HG03066 (cell line): ENCODE data around the gene LRRC75B.
"Not testable (repeated sequence)": the region's sequence is repeated elsewhere in the genome, so short reads cannot be mapped to it uniquely, and the experiment has no call there.

Experiments
- ATAC-seq: cut with Tn5 transposase; IDR thresholded peaks from one replicate; pipeline ENCODE4 v1.9.1; 2021; ENCODE audit warnings: low read depth; ENCODE audit not compliant: unreplicated experiment

LRRC75B gene, protein sequence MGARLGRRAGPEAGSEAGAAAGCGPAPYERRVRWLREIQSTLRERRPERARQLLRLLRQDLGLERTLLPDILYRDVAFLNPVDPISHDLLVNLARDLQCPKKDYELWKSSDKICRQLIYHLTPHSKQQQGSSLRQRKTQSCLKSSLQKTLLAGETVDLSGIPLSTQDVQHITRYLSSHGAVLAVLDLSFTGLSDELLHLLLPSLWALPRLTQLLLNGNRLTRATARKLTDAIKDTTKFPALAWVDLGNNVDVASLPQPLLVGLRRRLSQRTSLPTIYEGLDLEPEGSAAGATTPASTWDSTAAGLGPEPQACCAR

DNA sequence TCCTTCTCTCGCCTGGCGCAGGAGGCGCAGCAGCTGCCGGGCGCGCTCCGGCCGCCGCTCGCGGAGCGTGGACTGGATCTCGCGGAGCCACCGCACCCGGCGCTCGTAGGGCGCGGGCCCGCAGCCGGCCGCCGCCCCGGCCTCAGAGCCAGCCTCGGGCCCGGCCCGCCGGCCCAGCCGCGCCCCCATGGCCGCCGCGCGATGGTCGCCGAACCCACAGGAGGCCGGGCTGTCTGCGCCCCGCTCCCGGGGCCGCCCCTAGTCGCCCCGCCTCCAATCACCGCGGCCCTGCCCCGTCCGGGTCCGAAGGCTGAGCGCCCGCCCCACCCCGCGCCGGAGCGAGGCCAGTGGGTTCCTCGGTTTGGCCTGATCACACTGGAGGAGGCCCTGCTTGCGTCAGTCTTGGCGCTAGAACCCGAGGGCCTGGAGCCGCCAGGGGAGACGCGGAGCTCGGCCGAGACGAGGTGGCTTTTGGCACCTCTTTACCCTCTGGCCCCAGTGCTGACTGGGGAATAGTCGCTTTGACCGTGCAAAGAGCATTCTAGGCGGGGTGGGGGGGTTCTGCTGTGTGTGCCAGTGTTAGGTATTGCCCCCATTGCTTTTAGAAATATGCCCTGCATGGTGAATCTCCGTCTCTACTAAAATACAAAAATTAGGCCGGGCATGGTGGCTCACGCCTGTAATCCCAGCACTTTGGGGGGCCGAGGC is at the start of gene LRRC75B:
Gene LRRC75B, minus strand, starts transcription at position 223 of the 708 bp plus-strand sequence. Its CDS starts 34 bp downstream, at position 189.
- peak; percentile 80 for ATAC-seq

DNA sequence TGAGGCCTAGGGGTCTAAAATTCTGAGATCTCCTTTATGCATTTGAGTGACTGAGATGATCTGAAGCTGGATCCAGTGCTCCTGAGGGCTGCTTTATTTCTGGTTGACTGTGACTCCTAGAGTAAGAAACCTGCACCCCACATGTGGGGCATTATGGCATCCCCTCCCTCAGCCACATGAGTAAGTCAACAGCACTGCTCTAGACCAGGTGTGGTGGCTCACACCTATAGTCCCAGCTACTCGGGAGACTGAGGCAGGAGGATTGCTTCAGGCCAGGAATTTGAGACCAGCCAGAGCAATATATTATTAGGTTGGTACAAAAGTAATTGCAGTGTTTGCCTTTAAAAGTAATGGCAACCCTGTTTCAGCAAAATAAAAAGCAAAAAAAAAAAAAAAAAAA is 49.4 kb upstream of the LRRC75B start:
- not testable (repeated sequence) for ATAC-seq

DNA sequence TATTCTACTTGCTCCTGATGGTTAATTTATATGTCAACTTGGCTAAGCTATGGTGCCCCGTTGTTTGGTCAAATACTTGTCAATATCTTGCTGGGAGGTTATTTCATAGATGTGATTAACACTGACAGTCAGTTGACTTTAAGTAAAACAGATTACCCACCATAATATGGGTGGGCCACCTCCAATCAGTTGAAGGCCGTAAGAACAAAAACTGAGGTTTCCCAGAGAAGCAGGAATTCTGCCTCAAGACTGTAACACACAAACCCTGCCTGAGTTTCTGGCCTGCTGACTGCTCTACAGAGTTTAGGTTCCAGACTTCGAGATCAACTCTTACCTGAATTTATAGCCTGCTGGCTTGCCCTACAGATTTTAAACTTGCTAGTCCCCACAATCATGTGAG is 43.6 kb upstream of the LRRC75B start:
- ATAC-seq = not testable (repeated sequence)

DNA sequence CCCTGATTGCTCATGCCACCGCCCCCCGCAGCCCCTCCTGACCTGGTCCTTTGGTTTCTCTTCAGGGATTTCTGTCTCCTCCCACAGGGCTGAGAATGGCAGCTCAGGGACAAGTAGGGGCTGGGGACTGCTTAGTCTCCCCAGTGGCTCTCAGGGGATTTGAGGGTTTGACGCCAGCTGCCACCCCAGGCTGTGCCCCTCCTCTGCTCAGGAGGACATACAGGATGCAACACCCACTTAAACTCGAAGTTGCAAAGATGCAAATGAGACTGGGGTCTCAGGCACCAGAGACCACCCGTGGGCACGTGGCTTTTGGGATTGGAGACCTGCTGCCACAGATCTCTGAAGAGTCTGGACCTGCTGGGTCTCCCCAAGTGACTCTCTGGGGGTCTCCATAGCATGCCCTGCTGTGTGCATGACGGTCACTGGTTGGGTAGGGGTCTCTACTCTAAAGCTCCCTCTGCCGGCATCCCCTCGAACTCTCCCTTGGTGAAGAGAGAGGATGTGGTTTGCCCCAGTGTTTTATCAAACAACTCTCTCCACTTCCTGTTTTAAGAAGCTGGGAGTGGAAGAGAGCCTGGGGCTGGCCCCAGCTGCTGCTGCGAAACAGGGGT is 42.0 kb upstream of the LRRC75B start:
- ATAC-seq = not testable (repeated sequence)

DNA sequence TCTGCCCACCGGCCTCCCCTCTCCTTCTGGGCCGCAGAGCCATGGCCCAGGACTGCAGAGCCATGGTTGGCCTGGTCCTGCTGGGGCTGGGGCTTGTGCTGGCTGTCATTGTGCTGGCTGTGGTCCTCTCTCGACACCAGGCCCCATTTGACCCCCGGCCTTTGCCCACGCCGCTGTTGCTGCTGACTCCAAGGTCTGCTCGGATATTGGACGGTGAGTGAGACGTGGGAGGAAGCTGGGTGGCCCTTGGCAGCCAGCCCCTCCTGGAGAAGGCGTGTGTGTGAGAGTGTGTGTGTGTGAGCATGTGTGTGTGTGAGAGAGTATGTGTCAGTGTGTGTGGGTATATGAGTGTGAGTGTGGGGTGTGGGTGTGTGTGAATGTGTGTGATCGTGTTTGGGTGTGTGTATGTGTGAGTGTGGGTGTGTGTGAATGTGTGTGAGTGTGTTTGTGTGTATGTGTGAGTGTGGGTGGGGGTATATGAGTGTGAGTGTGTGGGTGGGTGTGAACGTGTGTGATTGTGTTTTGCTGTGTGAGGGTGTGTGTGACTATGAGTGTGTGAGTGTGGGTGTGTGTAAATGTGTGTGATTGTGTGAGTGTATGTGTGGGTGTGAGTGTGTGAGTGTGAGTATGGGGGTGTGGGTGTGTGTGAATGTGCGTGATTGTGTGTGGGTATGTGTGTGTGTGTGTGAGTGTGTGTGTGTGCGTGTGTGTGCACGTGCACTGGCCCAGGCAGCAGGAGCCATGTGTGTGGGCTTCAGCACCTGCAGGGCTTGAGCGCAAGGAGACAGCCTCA is 40.6 kb upstream of the LRRC75B start:
- not testable (repeated sequence) for ATAC-seq

DNA sequence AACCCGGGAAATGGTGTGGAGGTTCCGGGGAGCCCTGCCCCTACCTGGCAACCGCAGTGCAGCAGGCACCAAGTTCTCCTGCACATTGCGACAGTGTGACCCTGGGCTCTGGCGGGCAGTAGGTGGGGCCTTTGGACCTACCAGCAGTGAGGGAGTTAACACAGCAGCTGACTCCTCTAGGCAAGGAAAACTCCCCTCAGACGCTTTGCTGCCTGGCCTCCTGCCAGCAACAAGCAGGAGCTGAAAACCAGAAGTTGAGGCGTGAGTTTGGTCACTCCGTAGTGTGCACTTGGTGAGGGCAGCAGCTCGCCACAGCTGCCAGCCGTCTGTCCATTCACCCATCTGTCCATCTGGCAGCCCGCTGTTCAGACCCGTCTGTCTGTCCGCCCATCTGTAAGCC is 39.8 kb upstream of the LRRC75B start:
- not testable (repeated sequence) for ATAC-seq

DNA sequence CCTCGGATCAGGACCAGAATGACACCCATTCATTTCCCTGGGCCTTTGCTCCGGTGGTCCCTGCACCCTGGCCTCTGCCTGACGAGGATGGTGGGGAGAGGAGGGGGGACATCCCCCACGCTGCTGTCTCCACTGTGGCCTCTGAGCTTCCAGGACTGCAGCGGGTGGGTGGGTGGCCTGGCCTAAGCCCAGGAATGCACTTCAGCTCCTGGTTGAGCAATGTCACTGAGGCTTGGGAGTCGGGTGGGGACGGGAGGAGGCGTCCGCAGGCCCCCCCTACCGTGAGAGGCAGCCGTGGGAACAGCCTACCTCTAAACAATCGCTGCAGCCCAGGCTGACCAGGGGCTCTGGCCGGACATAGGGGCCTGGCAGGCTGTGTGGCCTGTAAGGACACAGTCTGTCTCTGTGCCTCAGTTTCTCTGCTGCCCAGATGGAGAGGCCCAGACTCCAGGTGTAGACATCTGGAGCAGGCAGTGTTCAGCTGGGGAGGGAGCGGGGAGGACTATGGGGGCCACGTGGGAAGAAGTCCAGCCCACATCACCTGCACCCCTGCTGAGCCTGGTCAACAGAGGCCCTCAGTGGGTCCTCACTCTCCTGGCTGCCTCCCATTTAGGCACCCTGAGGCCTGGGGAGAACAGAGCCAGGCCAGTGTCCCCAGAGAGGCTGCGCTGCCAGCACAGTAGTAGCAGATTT is 38.7 kb upstream of the LRRC75B start:
- not testable (repeated sequence) for ATAC-seq

DNA sequence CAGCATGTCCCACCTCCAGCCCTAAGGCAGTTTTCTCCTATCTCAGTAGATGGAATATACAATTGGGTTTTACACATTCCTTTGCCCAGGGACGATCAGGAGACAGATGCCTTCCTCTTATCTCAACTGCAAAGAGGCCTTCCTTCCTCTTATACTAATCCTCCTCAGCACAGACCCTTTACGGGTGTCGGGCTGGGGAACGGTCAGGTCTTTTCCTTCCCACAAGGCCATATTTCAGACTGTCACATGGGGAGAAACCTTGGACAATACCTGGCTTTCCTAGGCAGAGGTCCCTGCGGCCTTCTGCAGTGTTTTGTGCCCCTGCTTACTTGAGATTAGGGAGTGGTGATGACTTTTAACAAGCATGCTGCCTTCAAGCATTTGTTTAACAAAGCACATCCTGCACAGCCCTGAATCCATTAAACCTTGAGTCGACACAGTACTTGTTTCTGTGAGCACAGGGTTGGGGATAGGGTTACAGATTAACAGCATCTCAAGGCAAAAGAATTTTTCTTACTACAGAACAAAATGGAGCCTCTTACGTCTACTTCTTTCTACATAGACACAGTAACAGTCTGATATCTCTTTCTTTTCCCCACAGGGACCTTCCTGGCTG is 38.0 kb upstream of the LRRC75B start:
- ATAC-seq = not testable (repeated sequence)

DNA sequence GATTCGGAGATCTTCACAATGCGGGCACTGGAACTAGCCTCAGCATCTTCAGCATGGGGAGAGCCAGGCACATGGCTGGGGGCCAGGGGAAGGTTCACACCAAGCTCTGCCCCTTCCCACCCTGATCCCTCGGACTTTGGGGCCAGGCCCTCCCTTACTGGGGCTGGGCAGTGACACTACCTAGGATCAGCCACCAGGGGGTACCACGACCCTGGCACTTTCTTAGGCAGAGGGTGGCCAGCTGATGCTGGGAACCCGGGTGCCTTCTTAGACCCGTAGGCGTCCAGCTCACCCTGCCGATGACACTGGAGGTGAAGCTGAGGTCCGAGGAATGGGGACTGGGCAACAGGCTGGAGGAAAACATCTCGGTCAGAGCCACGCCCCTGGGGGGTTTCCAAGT is 36.2 kb upstream of the LRRC75B start:
- not testable (repeated sequence) for ATAC-seq

DNA sequence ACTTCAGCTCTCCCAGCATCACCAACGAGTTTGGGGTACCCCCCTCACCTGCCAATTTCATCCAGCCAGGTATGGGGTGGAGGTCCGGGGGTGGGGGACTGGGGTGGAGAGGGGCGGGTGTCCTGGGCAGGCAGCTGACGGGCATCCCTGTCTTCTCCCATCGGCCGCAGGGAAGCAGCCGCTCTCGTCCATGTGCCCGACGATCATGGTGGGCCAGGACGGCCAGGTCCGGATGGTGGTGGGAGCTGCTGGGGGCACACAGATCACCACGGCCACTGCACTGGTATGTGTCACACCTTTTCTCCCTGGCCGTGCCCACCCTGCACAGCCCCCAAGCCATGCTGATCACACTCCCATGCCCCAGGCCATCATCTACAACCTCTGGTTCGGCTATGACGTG is 35.0 kb upstream of the LRRC75B start:
- not testable (repeated sequence) for ATAC-seq

DNA sequence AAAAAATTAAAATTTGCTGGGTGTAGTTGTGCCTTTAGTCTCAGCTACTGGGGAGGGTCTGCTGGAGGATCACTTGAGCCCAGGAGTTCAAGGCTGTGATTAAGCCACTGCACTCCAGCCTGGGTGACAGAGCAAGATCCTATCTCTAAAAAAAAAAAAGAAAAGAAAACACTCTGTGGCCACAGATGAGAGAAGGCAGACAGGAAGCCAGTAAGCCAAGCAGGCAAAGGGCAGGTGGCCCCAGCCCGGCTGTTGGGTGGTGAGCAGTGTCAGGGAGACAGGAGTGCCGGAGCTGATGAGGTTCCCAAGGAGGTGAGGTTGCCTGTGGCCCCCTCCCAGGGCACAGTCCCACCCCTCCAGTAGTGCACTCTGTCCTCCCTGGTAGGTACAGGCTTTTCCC is 29.7 kb upstream of the LRRC75B start:
- not testable (repeated sequence) for ATAC-seq

DNA sequence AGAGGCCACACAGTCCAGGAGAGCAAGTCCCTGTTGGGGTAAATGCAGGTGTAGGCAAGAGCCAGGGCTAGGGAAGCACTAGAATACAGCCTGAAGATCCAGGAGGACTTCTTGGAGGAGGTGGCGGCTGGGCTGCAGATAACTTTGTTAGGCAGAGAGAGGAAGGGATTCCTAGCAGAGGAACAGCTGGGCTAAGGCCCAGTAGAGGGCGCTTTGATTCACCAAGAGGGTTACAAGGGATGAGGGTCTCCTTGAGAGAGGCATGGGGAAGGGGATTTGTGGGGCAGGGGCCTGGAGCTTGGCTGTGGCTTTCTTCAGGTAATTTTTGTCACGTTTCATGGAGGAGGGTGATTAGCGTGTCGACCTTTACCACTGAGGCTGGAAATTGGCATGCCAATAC is 28.4 kb upstream of the LRRC75B start:
- not testable (repeated sequence) for ATAC-seq

DNA sequence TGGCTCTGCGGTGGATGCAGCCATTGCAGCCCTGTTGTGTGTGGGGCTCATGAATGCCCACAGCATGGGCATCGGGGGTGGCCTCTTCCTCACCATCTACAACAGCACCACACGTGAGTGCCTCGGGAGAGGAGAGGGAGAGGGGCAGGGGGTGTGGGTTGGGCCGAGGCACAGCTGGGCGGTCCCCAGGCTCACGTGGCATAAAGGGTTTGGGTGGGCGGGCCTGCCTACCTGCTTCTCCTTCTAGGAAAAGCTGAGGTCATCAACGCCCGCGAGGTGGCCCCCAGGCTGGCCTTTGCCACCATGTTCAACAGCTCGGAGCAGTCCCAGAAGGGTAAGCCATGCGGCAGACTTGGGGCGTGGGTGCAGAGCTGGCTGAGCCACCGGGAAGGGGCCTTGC is 21.9 kb upstream of the LRRC75B start:
- not testable (repeated sequence) for ATAC-seq

DNA sequence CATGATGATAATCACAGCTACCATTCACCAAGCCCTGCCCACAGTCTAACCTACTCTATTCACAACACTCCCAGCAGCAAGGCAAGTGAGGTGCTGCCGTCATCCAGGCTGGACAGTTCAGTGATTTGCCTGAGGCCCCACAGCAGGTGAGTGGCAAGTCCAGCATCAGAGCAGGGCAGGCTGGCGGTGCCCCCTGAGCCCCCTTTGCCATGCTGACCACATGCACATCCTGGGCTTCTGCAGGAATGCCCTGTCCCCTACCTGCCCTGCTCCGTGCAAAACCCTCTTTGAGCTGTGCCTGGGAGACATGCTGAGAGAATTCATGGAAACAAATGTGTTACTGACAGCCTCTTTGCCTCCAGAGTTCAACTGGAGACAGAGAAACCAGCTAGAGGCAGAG is 17.0 kb upstream of the LRRC75B start:
- ATAC-seq = not testable (repeated sequence)

DNA sequence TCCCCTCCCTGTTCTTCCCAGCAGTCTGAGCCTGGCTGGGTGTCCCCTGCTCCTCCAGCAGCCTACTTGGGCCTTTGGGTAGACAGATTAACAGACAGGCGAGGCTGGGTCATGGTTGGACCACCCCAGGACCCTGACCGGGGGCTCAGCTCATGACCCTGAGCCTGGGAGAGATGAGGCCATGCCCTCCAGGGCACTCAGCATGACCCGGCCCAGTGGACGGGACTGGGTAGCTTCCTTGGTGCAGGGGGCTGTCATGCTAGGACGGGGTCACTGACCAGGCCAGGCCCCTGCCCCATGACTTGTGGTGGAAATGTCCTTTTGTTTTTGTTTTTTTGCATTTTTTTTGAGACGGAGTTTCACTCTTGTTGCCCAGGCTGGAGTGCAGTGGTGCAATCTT is 15.5 kb upstream of the LRRC75B start:
- not testable (repeated sequence) for ATAC-seq

DNA sequence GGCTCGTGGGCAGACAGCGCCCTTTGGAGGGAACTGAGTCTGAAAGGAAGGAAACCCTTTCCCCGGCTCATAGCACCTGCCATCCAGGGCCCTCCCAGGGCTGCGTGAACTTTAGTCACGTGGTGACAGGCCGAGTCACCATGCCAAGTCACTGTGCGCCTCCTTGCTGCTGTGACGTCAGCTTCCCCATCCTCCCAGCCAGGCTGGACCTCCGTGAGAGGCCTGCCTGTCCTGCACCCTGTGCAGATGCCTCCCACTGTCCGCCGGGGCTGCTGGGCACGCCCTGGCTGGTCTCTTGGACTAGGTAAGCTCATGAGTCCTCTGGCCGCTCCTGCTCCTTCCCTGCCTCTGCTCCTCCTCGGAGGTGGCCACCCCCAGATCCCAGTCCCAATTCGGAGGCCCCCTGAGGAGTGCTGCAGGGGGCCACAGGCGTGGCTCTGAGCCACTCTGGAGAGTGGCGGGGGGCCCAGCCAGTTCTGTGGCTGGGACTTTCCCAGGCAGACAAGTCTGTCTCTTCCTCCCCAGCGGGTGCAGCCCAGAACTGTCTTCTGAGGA is 14.6 kb upstream of the LRRC75B start:
- peak; percentile 60 for ATAC-seq

DNA sequence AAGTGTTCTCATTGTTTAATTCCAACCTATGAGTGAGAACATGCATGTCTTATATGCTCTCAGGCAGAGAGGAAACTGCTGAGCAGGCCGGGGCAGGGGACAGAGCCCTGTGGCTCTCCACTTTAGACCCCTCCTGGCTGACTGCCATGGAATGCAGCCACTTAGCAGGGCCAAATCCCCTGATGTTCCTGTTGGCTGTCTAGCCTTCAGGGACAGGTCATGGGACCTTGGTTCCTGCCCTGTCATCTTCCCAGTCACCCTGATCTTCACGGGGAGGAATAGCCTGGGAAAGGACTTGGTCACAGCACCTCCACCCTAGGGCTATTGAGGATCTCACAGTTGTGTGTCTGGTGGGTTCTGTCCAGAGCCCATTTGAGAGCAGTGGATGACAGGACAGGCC is 13.5 kb upstream of the LRRC75B start:
- not testable (repeated sequence) for ATAC-seq

DNA sequence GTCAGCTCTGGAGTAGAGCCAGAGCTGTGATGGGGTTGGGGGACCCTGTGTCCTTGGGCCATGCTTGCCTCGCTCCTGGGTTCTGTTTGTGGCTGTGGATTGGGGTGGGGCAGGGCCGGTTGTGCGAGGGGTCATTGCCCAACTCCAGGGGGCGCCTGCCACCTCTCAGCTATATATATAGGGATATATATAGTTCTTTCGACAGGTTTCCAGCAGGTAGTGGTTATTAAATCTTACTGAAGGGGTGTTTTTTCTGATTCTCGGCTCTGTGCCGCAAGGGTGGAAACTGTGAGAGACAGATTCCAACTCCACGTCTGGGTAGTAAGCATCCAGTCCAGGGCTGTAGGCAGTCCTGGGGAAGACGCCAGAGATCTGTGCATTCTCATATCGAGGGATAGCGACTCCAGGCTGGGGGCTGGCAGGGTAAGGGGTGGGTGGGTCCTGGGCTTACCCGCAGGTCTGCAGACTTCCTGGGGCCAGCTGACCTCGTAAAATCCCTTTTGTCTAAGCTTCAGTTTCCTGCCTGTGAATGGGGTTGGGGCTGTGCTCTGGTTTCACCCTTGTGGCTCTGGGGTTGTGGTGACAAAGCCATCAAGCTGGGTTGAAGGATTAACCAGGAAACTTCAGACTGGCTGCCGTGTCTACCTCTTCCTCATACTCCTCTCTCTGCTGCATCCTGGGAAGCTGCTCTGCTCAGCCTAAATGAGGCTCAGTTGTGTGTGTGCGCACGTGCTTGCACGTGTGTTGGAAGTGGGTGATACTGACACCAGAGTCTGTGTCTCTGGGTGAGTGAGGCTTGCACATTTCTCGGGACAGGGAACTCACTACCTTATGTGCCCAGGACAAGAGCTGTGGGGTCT is 11.1 kb upstream of the LRRC75B start:
- not testable (repeated sequence) for ATAC-seq
